GM12872 (cell line): ENCODE data around the gene LRIG1.

ENCODE experiments used
- CTCF ChIP-seq: IDR thresholded peaks from 3 replicates; pipeline ENCODE4 v1.5.1; 2011; ENCODE audit warnings: low read depth, mild to moderate bottlenecking, low read length, moderate library complexity; ENCODE audit not compliant: insufficient read depth

The LRIG1 gene

GRCh38 chr3:66465587-66465986 is 35.2 kb downstream of the LRIG1 start:
- TF ChIP-seq CTCF = no peak

DNA sequence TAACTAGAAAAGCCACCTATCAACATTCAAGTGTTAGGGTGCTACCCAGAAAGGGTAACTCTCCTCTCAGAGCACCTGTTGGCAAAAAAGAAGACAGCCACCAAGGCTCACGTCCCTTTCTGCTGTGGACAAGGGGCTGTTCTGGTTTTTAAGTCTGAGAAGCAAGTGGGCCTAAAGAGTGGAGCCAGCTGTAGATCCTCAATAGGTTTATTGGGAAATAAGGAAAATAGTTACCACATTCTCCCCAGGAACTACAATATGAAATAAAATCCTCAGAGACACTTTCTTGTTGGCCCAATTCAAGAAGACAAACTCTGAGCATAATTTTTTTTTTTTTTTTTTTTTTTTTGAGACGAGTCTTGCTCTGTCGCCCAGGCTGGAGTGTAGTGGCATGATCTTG is 35.8 kb downstream of the LRIG1 start:
- TF ChIP-seq CTCF = no peak

GRCh38 chr3:66464512-66464894 is 36.3 kb downstream of the LRIG1 start:
- TF ChIP-seq CTCF = no peak

- no peak for TF ChIP-seq CTCF
Observed at GRCh38 chr3:66463730-66464511, 36.9 kb downstream of the LRIG1 start.

DNA sequence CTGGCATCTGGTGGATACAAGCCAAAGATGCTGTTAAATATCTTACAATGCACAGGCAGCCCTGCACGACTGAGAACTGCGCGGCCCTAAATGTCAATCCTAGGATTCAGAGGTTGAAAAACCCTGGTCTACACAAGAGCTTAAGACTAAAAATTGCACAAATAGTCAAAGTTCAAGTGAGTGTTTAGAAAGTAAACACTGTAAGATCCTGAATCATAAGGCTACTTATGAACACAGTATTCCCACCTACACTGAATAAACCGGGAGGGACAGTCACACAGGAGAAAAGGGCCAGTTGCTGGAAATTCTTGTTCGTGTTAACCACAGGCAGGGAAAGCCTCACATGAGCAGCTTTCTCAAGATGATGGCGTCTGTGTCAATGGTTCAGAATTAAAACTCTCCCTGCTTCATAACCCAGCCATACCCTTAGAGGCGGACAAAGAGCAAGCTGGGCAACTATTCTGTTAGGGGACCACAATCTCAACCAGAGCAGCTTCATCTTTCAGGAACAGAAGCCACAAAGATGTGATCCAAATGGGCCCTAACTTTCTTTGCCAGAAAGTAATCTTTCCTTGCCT is 37.7 kb downstream of the LRIG1 start:
- no peak for TF ChIP-seq CTCF

- no peak for TF ChIP-seq CTCF
Observed at GRCh38 chr3:66457252-66457651, 43.6 kb downstream of the LRIG1 start.

DNA sequence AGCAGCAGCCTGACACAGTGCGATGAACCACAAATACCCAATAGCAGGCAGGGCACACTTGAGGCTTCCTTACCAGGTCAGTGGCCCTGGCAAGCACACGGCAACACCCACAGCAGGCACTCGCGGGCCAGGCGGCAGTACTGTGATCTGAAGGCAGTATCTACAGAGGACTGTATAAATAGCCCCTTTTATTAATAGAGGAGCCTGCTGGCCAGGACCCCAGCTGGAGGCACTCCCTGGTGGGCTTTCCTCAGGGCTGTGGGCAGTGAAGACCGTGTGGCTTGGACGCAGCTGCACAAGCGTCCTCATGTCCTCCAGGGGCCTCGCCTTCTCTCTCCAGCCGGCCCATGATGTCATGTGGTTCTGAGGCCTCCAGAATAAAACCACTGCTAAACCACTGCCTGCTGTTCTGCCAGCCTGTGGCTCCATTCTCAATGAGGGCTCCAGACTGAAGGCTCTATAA is 44.1 kb downstream of the LRIG1 start:
- no peak for TF ChIP-seq CTCF
